SK-N-SH treated with all-trans-retinoic acid at 6 μM for 48 hours (cell line): ENCODE data around the gene SLC5A6.

Source experiments
- ATAC-seq: fragments of 200-7000 bp; cut with Tn5 transposase; 3 replicates; pipeline ENCODE4 v1.9.1; 2020; ENCODE audit warnings: mild to moderate bottlenecking, moderate library complexity
- BACH2 ChIP-seq: fragments of 250-450 bp; sonication (Bioruptor Pico); IDR thresholded peaks from 2 replicates; pipeline ENCODE4 v1.9.0; 2021; ENCODE audit warnings: mild to moderate bottlenecking, borderline replicate concordance
- CSDC2 ChIP-seq: fragments of 250-450 bp; sonication (Bioruptor Pico); IDR thresholded peaks from 2 replicates; pipeline ENCODE4 v1.5.0; 2020; ENCODE audit warnings: mild to moderate bottlenecking, moderate library complexity
- CSRNP3 ChIP-seq: fragments of 250-450 bp; sonication (Bioruptor Pico); IDR thresholded peaks from 2 replicates; pipeline ENCODE4 v1.5.1; 2021; ENCODE audit warnings: mild to moderate bottlenecking, moderate library complexity
- ESRRG ChIP-seq: fragments of 250-450 bp; sonication (Bioruptor Pico); IDR thresholded peaks from 2 replicates; pipeline ENCODE4 v1.6.1; 2021; ENCODE audit warnings: mild to moderate bottlenecking
- GLIS3 ChIP-seq: fragments of 250-450 bp; sonication (Bioruptor Pico); IDR thresholded peaks from 2 replicates; pipeline ENCODE4 v1.5.0; 2020; ENCODE audit warnings: mild to moderate bottlenecking, moderate library complexity
- ISL1 ChIP-seq: fragments of 250-450 bp; sonication (Bioruptor Pico); IDR thresholded peaks from 2 replicates; pipeline ENCODE4 v2.1.2; 2022; ENCODE audit warnings: mild to moderate bottlenecking, moderate library complexity
- PATZ1 ChIP-seq: fragments of 250-450 bp; sonication (Bioruptor Pico); IDR thresholded peaks from 2 replicates; pipeline ENCODE4 v1.8.0; 2020; ENCODE audit warnings: mild to moderate bottlenecking, moderate library complexity, borderline replicate concordance
- PPARA ChIP-seq: fragments of 250-450 bp; sonication (Bioruptor Pico); IDR thresholded peaks from 2 replicates; pipeline ENCODE4 v1.5.0; 2020; ENCODE audit warnings: mild to moderate bottlenecking, borderline replicate concordance
- SNAI2 ChIP-seq: fragments of 250-450 bp; sonication (Bioruptor Pico); IDR thresholded peaks from 2 replicates; pipeline ENCODE4 v1.5.0; 2020; ENCODE audit warnings: mild to moderate bottlenecking, moderate library complexity
- TCF4 ChIP-seq: fragments of 250-450 bp; sonication (Bioruptor Pico); IDR thresholded peaks from 2 replicates; pipeline ENCODE4 v1.8.0; 2021; ENCODE audit warnings: mild to moderate bottlenecking, moderate library complexity, borderline replicate concordance
- TSHZ2 ChIP-seq: fragments of 250-450 bp; sonication (Bioruptor Pico); IDR thresholded peaks from 2 replicates; pipeline ENCODE4 v1.5.0; 2020; ENCODE audit warnings: mild to moderate bottlenecking, moderate library complexity
- ZFP3 ChIP-seq: fragments of 250-450 bp; sonication (Bioruptor Pico); IDR thresholded peaks from 2 replicates; pipeline ENCODE4 v1.5.0; 2020; ENCODE audit warnings: mild to moderate bottlenecking, moderate library complexity
- ZFP30 ChIP-seq: fragments of 450-650 bp; formaldehyde crosslinking; IDR thresholded peaks from 2 replicates; pipeline ENCODE4 v1.5.0; 2022; ENCODE audit warnings: mild to moderate bottlenecking, moderate library complexity
- ZNF565 ChIP-seq: fragments of 450-650 bp; formaldehyde crosslinking; conservative IDR thresholded peaks from 2 replicates; pipeline ENCODE4 v1.5.0; 2020; ENCODE audit warnings: low read depth, mild to moderate bottlenecking, moderate library complexity
- ZNF70 ChIP-seq: fragments of 450-650 bp; formaldehyde crosslinking; IDR thresholded peaks from 2 replicates; pipeline ENCODE4 v1.5.0; 2020; ENCODE audit warnings: mild to moderate bottlenecking, moderate library complexity
- ZNF8 ChIP-seq: fragments of 450-650 bp; formaldehyde crosslinking; IDR thresholded peaks from 2 replicates; pipeline ENCODE4 v1.5.0; 2020; ENCODE audit warnings: mild to moderate bottlenecking, moderate library complexity

Gene SLC5A6

GRCh38 chr2:27227501-27227900 is 15.4 kb upstream of the SLC5A6 start (continued):
- no peak for TF ChIP-seq BACH2 (CRISPR knock-in tag)
- no peak for TF ChIP-seq TSHZ2 (CRISPR knock-in tag)
- no peak for TF ChIP-seq CSRNP3 (CRISPR knock-in tag)
- TF ChIP-seq ZNF70 = no peak
- TF ChIP-seq TCF4 = no peak
- TF ChIP-seq CSDC2 (CRISPR knock-in tag) = no peak
- TF ChIP-seq ZNF565 = no peak

GRCh38 chr2:27225526-27225925 is 13.5 kb upstream of the SLC5A6 start:
- ATAC-seq = no peak

GRCh38 chr2:27223416-27223815 is 11.3 kb upstream of the SLC5A6 start:
- no peak for ATAC-seq
- TF ChIP-seq ZFP30 (no peak), ZFP3 (no peak), ISL1 (no peak), CSDC2 (CRISPR knock-in tag) (no peak), TSHZ2 (CRISPR knock-in tag) (no peak), PPARA (CRISPR knock-in tag) (no peak), BACH2 (CRISPR knock-in tag) (no peak), ZNF8 (CRISPR knock-in tag) (no peak), GLIS3 (CRISPR knock-in tag) (no peak)

More at GRCh38 chr2:27225526-27225925, 13.5 kb upstream of the SLC5A6 start:
- TF ChIP-seq ZFP30 (no peak), PATZ1 (CRISPR knock-in tag) (no peak), GLIS3 (CRISPR knock-in tag) (no peak), BACH2 (CRISPR knock-in tag) (no peak)

GRCh38 chr2:27222407-27222806 is 10.3 kb upstream of the SLC5A6 start:
- TF ChIP-seq ZFP30 (no peak), ZNF70 (no peak), GLIS3 (CRISPR knock-in tag) (no peak), ESRRG (CRISPR knock-in tag) (no peak), BACH2 (CRISPR knock-in tag) (no peak), CSRNP3 (CRISPR knock-in tag) (no peak), SNAI2 (CRISPR knock-in tag) (no peak), ZNF8 (CRISPR knock-in tag) (no peak)

More at GRCh38 chr2:27222407-27222806, 10.3 kb upstream of the SLC5A6 start:
- no peak for ATAC-seq
